Thoracic aorta (tissue), 2 donors: Measurements from ENCODE around the gene PHOSPHO2. TPM values are rescaled to one million over a fixed set of nuclear protein-coding genes. Genes with fewer than 3 reads are reported as not detected.

Source experiments
- ATAC-seq: fragments of 150-250 bp; one replicate; pipeline ENCODE4 v1.8.0; 2017; ENCODE audit warnings: low read depth; ENCODE audit not compliant: insufficient number of reproducible peaks, low FRiP score
- DNase-seq: peaks from one replicate; pipeline ENCODE4 v3.0.0-alpha.2; 2020; ENCODE audit warnings: low spot score
- H3K27ac ChIP-seq, 2 donors: fragments of 200-600 bp; sonication (generic); 1 replicate in 1 of 2; 2 replicates in 1 of 2; pipeline ENCODE4 v1.5.1; 2016; ENCODE audit warnings: mild to moderate bottlenecking in 2 of 2, moderate library complexity in 2 of 2
- H3K27me3 ChIP-seq: fragments of 200-600 bp; sonication (generic); replicated peaks from 2 replicates; pipeline ENCODE4 v1.6.0; 2016; ENCODE audit warnings: mild to moderate bottlenecking; ENCODE audit not compliant: insufficient read depth
- H3K36me3 ChIP-seq: fragments of 200-600 bp; sonication (generic); one replicate; pipeline ENCODE4 v1.5.1; 2016
- H3K4me1 ChIP-seq, 2 donors: fragments of 200-600 bp; sonication (generic); 1 replicate in 1 of 2; 2 replicates in 1 of 2; pipeline versions ENCODE4 v1.5.1 to v1.6.0; 2016; ENCODE audit warnings: low read depth in 2 of 2, mild to moderate bottlenecking in 1 of 2; ENCODE audit not compliant: control insufficient read depth in 1 of 2
- H3K4me3 ChIP-seq: fragments of 200-600 bp; sonication (generic); 2 replicates; pipeline ENCODE4 v1.5.1; 2016; ENCODE audit warnings: mild to moderate bottlenecking
- H3K9me3 ChIP-seq: fragments of 200-600 bp; sonication (generic); 2 replicates; pipeline ENCODE4 v1.5.1; 2016
- CTCF ChIP-seq: fragments of 200-600 bp; sonication (generic); IDR thresholded peaks from one replicate; pipeline ENCODE4 v1.5.1; 2019; ENCODE audit warnings: antibody characterized with exemption
- total RNA-seq, 2 donors: library from RNA; depleted of rRNA; stranded (reverse); fragments of >200 nt; gene quantifications; one replicate each; pipeline versions ENCODE4 v1.1.0 to v1.2.3, GENCODE V29; 2016

Gene PHOSPHO2
- total RNA-seq, 2 donors from 2014 or later: 0.92 to 3.2 TPM

- H3K36me3 ChIP-seq: no peaks in the 10 kb centered on the region
- H3K9me3 ChIP-seq: no peaks in the 10 kb centered on the region
- H3K27me3 ChIP-seq: no peaks in the 10 kb centered on the region
- H3K4me1 ChIP-seq: peaks cover 0 to 15% of the 10 kb centered on the region in 2 donors
- no peak overlapping the region for H3K4me3 ChIP-seq
- DNase-seq: no peak
- TF ChIP-seq CTCF: no peak
- no peak for ATAC-seq
- H3K27ac ChIP-seq: no peak overlapping the region
These were observed 32.8 kb downstream of the PHOSPHO2 start for GRCh38 chr2:169727065-169727464.

DNA sequence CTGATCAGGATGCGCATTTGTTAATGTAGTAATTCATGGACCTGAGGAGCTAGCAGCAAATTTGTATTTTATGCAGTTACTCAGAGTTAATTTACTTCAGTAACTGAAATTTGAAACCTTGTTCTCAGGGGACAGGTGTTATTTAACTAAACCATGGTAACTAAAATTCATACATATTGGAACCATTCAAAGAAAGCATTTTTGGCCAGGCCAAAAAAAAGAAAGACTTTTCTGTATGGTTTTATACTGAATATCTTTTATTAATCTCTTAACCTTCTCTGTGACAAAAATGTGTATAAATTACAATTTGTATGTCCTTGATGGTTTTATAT is 35.0 kb downstream of the PHOSPHO2 start:
- ATAC-seq: no peak
- no peaks in the 10 kb centered on the region for H3K27me3 ChIP-seq
- no peak for DNase-seq
- peaks cover 0 to 15% of the 10 kb centered on the region in 2 donors for H3K4me1 ChIP-seq
- H3K4me3 ChIP-seq: no peak overlapping the region
- TF ChIP-seq CTCF: no peak
- H3K27ac ChIP-seq: no peak overlapping the region
- H3K36me3 ChIP-seq: no peaks in the 10 kb centered on the region
- H3K9me3 ChIP-seq: no peaks in the 10 kb centered on the region

GRCh38 chr2:169732075-169732474 is 37.8 kb downstream of the PHOSPHO2 start:
- H3K27ac ChIP-seq: no peak overlapping the region
- no peaks in the 10 kb centered on the region for H3K36me3 ChIP-seq
- peaks cover 0 to 24% of the 10 kb centered on the region in 2 donors for H3K4me1 ChIP-seq
- no peaks in the 10 kb centered on the region for H3K27me3 ChIP-seq
- DNase-seq (no peak), ATAC-seq (no peak)
- H3K9me3 ChIP-seq: no peaks in the 10 kb centered on the region
- TF ChIP-seq CTCF: no peak
- H3K4me3 ChIP-seq: no peak overlapping the region

GRCh38 chr2:169732583-169733358 is 38.5 kb downstream of the PHOSPHO2 start:
- DNase-seq (no peak), ATAC-seq (peak; percentile 33)
- Histone ChIP-seq H3K4me3 (peak overlapping the region; percentile 93), H3K9me3 (no peaks in the 10 kb centered on the region), H3K27me3 (no peaks in the 10 kb centered on the region), H3K36me3 (no peaks in the 10 kb centered on the region), H3K4me1 (peaks cover 0 to 24% of the 10 kb centered on the region in 2 donors), H3K27ac (peak overlapping the region; percentile 32 to 47)
- no peak for TF ChIP-seq CTCF

DNA sequence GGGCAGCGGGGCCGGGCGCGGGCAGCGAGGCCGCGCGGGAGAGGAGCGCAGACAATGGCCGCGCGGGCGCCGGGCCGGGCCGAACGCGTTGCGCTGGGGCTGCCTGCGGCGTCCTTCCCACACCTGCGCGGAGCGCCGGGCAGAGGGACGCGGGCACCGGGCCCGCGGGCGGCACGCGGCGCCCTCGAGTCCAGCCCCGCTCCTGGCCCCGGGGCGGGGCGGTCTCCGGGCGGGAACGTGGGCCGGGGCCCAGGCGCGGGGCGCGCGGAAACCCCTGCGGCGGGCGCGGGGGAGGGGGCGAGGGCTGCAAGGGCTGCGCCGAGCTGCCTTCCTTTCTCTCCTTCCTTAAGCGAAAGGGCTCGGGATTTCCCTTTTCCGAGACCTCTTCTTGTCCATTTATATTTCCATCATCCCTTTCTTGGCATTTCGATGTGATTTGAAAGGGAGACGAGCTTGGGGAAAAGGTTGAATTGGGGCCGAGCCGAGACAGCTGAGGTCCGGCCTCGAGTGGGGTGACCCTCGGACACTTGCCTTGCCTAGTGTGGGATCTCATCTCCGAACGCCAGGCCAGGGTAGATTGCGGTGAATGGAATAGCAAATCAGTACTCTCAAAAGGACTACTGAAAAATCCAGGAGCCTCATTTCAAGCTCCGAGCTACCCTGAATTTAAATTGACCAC is 40.0 kb downstream of the PHOSPHO2 start:
- no peaks in the 10 kb centered on the region for H3K9me3 ChIP-seq
- ATAC-seq (no peak), DNase-seq (no peak)
- TF ChIP-seq CTCF: no peak
- H3K27ac ChIP-seq: no peak overlapping the region
- no peaks in the 10 kb centered on the region for H3K36me3 ChIP-seq
- peak overlapping the region; percentile 93 for H3K4me3 ChIP-seq
- peaks cover 0 to 24% of the 10 kb centered on the region in 2 donors for H3K4me1 ChIP-seq
- no peaks in the 10 kb centered on the region for H3K27me3 ChIP-seq
